IPS-20b (cell line): ENCODE results near the gene FCHSD2.
"Not testable (repeated sequence)": the region's sequence is repeated elsewhere in the genome, so short reads cannot be mapped to it uniquely, and the experiment has no call there.

Experiments used
- H3K27ac ChIP-seq: one replicate; pipeline ENCODE4 v1.5.1; 2013; ENCODE audit warnings: low read length
- H3K27me3 ChIP-seq: 2 replicates; pipeline ENCODE4 v1.6.1; 2013; ENCODE audit warnings: mild to moderate bottlenecking, low read length, inconsistent platforms; ENCODE audit not compliant: insufficient read depth
- H3K36me3 ChIP-seq: 2 replicates; pipeline ENCODE4 v1.6.1; 2013; ENCODE audit warnings: low read depth, mild to moderate bottlenecking, inconsistent platforms, low read length, moderate library complexity; ENCODE audit not compliant: insufficient read depth
- H3K4me1 ChIP-seq: 2 replicates; pipeline ENCODE4 v1.6.1; 2013; ENCODE audit warnings: mild to moderate bottlenecking, control low read depth, inconsistent platforms, low read length, moderate library complexity; ENCODE audit not compliant: insufficient read depth
- H3K4me3 ChIP-seq: 2 replicates; pipeline ENCODE4 v1.5.1; 2013; ENCODE audit warnings: mild to moderate bottlenecking, low read length, inconsistent platforms
- H3K9ac ChIP-seq: 2 replicates; pipeline ENCODE4 v1.6.1; 2013; ENCODE audit warnings: low read depth, mild to moderate bottlenecking, inconsistent platforms, low read length, moderate library complexity
- H3K9me3 ChIP-seq: 2 replicates; pipeline ENCODE4 v1.6.1; 2013; ENCODE audit warnings: mild to moderate bottlenecking, low read depth, low read length, inconsistent platforms; ENCODE audit not compliant: insufficient read depth

The FCHSD2 gene

DNA sequence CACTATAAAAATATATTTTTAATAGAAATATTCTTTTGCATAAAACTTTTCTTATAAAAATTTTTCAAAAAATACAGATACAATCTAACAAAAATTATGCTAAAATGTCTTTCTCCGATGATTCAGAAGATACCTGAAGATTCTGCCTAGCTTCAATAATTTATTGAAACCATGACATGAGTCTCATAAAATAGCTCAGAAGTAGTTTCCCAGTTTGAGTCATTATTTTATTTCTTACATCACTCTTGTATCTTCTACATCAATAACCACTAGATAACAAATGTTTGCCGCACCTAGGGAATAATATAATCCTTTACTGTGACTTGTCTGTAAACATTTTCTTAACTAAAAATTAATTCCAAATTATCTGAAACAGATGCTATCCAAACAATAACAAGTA is 158.6 kb downstream of the FCHSD2 start:
- Histone ChIP-seq H3K36me3 (no peaks in the 10 kb centered on the region), H3K27ac (no peak overlapping the region), H3K27me3 (no peaks in the 10 kb centered on the region), H3K9me3 (no peaks in the 10 kb centered on the region), H3K4me3 (no peak overlapping the region), H3K9ac (no peak overlapping the region), H3K4me1 (peaks cover 10% of the 10 kb centered on the region; the same call in 1 of the 2 replicates)

DNA sequence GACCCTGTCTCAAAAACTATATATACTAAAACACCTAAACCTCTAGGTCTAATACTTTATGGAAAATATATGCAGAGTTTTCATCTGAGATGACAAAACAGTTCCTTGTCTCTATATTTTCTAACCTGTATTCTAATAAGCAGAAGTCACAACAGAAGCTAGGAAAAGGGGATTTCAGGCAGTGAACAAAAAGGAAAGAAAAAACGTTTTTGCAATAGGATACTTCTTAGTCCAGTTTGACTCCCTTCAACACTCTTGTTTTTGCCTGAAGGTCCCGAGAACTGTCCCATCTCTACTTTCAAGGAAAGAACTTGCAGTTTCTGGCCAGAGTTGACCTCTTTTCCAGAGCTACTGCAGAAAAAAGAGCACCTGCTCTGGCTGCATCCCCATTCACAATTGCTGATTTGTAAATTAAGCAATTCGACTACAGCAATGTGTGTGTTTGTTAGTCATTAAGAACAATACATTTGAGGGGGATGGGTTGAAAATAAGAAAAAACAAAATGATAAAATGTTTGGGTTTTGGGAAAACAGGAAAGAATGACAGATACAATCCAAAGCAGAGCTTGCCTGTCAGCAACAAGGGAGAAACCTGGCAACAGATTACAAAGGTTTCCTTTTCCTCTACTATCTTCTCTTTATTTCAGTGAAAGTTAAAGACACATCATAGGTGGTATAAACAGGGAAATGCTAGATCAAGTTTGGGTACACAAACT is 160.0 kb downstream of the FCHSD2 start:
- Histone ChIP-seq H3K9ac (no peak overlapping the region), H3K36me3 (no peaks in the 10 kb centered on the region)

DNA sequence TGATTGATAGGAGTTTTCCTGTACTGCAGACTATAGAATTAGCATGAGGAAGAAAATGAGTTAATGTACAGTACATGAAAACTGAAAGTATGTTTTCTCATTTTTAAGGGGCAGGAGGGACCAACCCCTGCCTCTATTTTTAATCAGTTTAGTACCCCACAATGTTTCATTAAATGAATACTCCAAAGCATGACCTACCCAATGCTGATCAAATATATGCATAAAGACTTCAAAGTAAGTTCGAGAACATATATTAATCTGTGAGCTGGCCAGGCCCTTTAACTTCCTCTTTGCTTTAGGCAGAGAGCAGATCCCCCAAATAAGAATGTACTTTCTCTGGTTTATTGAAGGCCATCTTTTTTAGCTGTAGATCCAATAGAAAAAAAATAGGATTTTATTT is 161.0 kb downstream of the FCHSD2 start:
- Histone ChIP-seq H3K27me3 (no peaks in the 10 kb centered on the region), H3K9ac (no peak overlapping the region), H3K27ac (no peak overlapping the region), H3K4me1 (peaks cover 10% of the 10 kb centered on the region; the same call in 1 of the 2 replicates), H3K4me3 (no peak overlapping the region), H3K9me3 (no peaks in the 10 kb centered on the region), H3K36me3 (no peaks in the 10 kb centered on the region)

More for the DNA sequence above, 160.0 kb downstream of the FCHSD2 start:
- Histone ChIP-seq H3K9me3 (no peaks in the 10 kb centered on the region), H3K4me3 (no peak overlapping the region), H3K27ac (no peak overlapping the region), H3K4me1 (peaks cover 10% of the 10 kb centered on the region; the same call in 1 of the 2 replicates), H3K27me3 (no peaks in the 10 kb centered on the region)

DNA sequence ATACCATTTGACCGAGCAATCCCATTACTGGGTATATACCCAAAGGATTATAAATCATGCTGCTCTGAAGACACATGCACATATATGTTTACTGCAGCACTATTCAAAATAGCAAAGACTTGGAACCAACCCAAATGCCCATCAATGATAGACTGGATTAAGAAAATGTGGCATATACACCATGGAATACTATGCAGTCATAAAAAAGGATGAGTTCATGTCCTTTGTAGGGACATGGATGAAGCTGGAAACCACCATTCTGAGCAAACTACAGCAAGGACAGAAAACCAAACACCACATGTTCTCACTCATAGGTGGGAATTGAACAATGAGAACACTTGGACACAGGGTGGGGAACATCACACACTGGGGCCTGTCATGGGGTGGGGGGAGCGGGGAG is 164.3 kb downstream of the FCHSD2 start:
- H3K4me3 ChIP-seq, H3K36me3 ChIP-seq, H3K27me3 ChIP-seq, H3K4me1 ChIP-seq, H3K9ac ChIP-seq, H3K9me3 ChIP-seq, H3K27ac ChIP-seq: not testable (repeated sequence)

DNA sequence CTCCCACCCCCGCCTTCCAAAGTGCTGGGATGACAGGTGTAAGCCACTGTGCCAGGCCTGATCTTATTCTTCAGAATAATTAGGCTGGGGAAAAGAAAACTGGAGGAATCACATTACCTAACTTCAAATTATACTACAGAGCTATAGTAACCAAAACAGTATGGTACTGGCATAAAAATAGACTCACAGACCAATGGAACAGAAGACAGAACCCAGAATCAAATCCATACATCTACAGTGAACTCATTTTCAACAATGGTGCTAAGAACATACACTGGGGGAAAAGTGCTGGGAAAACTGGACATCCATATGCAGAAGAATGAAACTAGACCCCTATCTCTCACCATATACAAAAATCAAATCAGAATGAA is 165.6 kb downstream of the FCHSD2 start:
- H3K36me3 ChIP-seq, H3K27ac ChIP-seq, H3K4me3 ChIP-seq, H3K4me1 ChIP-seq, H3K9me3 ChIP-seq, H3K9ac ChIP-seq, H3K27me3 ChIP-seq: not testable (repeated sequence)

DNA sequence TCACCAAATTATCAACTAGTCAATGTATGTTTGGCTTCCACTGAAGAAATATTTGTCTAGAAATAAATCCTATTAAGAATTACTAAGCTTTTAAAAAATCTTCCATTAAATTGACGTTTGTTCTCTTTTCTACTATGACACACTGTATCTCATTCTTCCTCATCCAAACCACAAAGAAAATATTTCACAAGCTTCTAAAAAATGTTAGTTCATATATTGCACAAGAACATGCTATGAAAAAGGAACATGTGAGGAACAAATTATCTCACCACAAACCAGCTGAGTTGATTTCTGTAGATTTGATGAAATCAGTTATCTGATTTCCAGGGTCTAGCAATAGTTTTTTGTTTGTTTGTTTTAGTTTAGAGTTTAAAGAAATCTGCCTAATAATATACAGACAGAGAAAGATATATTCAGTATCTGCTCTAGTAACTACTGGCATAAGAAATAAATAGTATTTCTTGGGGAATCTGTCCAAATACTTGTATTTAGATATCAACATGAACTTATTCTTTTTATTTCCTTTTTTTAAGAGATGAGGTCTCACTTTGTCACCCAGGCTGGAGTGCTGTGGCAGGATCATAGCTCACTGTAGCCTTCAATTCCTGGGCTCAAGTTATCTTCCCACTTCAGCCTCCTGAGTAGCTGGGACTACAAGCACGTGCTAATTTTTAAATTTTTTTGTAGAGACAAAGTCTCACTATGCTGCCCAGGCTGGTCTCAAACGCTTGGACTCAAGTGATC is 166.2 kb downstream of the FCHSD2 start:
- Histone ChIP-seq H3K9ac (no peak overlapping the region), H3K27me3 (no peaks in the 10 kb centered on the region), H3K27ac (no peak overlapping the region), H3K36me3 (no peaks in the 10 kb centered on the region; the same call in 1 of the 2 replicates), H3K9me3 (no peaks in the 10 kb centered on the region), H3K4me3 (no peak overlapping the region), H3K4me1 (no peaks in the 10 kb centered on the region)

DNA sequence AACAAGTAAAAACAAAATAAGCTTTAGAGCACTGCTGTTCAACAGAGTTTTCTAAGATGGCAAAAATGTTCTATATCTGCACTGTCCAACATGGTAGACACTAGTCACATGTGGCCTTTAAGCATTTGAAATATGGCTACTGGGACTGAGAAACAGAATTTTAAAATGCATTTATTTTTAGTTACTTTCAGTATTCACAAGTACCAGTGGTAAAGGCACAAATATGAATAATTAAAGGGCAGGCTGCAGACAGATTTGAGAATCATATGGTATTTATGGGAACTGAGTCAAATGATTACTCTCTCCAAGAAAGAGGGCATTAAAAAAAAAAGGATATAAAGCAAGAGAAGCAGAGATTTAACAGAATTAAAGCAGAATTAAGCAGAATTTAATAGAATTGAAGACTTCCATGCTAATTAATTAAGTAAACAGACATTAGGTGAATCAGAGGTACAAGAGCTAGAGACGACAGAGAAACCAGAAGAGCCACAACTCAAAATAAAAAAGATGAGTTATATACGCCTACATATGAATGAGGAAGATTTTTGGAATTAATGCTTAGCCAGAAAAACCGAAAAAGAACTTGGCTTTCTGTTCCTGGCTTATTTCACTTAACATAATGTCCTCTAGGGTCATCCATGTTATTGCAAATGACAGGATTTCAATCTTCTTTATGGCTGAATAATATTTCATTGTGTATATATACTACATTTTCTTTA is 167.5 kb downstream of the FCHSD2 start:
- Histone ChIP-seq H3K9me3 (no peaks in the 10 kb centered on the region), H3K9ac (no peak overlapping the region)

DNA sequence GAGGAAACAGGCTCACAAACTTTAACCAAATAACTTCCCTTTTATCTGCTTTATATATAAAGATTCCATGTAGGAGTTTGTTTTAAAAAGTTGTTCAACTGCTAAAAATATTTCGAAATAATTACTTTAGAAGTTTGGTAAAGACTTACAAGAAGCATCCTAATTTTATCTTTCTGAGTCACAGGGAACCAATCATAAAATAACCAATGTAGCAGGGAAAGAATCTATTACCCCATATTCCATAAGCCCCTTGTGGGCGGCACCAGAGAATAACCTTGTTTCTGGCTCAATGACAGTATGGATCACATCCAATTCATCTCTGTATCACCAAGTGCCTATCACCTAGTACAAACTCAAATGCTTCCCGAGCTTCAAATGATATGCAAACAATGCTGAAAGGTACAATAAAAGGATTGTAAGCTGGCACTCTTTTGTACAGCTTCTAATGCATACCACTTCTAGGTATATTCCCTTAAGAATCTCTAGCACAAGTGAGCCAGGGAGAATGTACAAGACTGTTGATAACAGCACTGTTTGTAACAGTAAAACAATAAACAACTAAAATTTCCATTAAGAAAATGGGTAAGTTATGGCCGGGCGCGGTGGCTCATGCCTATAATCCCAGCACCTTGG is 169.5 kb downstream of the FCHSD2 start:
- no peaks in the 10 kb centered on the region for H3K4me1 ChIP-seq
- H3K27me3 ChIP-seq = no peaks in the 10 kb centered on the region
- no peak overlapping the region for H3K27ac ChIP-seq
- H3K4me3 ChIP-seq = no peak overlapping the region
- no peaks in the 10 kb centered on the region; the same call in 1 of the 2 replicates for H3K36me3 ChIP-seq
- H3K9ac ChIP-seq = no peak overlapping the region
- H3K9me3 ChIP-seq = no peaks in the 10 kb centered on the region

More for the DNA sequence above, 167.5 kb downstream of the FCHSD2 start:
- Histone ChIP-seq H3K36me3 (no peaks in the 10 kb centered on the region; the same call in 1 of the 2 replicates), H3K27me3 (no peaks in the 10 kb centered on the region), H3K4me1 (no peaks in the 10 kb centered on the region), H3K4me3 (no peak overlapping the region), H3K27ac (no peak overlapping the region)

DNA sequence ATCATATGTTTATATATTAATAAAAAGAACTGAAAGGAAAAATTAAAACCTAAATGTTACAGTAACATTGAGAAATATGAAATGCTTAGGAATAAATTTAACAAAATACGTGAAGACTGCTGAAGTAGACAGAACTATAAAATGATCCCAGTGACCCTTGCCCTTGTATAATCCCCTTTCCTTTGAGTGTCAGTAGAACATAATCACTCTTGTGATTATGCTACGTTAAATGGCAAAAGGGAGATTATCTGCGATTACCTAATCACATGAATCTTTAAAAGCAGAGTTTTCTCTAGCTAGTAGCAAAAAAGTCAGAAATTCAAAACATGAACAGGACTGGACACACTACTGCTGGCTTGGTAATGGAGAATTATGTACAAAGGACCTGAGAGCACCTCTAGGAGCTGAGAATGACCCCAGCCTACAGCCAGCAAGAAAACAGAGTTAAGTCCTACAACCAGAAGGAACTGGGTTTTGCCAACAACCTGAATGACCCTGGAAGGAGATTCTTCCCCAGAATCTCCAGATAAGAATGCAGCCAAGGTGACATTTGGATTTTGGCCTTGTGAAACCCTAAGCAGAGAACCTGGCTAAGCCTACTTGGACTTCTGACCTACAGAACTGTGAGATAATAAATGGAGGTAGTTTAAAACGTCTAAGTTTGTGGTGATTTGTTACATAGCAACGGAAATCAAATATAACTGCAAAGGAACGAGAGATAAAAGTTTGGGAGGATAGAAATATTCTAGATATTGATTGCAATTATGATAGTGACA is 170.7 kb downstream of the FCHSD2 start:
- Histone ChIP-seq H3K4me1 (no peaks in the 10 kb centered on the region), H3K9ac (no peak overlapping the region), H3K4me3 (no peak overlapping the region), H3K27me3 (no peaks in the 10 kb centered on the region), H3K27ac (no peak overlapping the region), H3K36me3 (no peaks in the 10 kb centered on the region; the same call in 1 of the 2 replicates), H3K9me3 (no peaks in the 10 kb centered on the region)

DNA sequence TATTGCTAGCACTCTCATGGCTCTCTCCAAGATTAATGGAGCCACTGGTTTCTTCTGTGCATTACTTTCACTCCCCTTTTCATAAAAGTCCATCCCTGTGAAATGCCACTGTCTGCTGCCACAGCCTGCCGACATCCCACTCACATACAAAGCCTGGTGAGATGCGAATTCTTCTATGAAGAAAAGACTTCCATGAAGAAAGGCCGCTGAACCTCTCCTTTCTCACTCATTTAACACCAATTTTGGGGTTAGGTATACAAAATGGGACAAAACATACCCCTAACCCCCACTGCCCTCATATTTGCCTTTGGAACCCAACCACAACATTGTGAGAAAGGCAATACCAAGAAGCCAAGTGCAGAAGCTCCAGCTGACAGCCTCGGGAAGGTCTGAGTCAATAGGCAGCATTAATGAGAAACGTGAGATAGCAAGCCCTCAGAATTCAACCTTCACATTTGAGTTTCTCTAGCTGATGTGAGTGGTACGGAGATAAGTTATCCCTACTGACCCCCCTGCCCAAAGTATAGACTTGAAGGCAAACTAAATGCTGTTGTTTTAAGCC is 171.5 kb downstream of the FCHSD2 start:
- Histone ChIP-seq H3K27ac (no peak overlapping the region), H3K9me3 (no peaks in the 10 kb centered on the region), H3K4me1 (no peaks in the 10 kb centered on the region), H3K36me3 (no peaks in the 10 kb centered on the region; the same call in 1 of the 2 replicates), H3K27me3 (no peaks in the 10 kb centered on the region), H3K9ac (no peak overlapping the region), H3K4me3 (no peak overlapping the region)
